ENCODE measurements around the gene N4BP2.
A peak's percentile ranks its signal among the peaks of the same experiment; 100 is the strongest.
"Not testable (repeated sequence)": the region's sequence is repeated elsewhere in the genome, so short reads cannot be mapped to it uniquely, and the experiment has no call there.

Gene N4BP2

DNA sequence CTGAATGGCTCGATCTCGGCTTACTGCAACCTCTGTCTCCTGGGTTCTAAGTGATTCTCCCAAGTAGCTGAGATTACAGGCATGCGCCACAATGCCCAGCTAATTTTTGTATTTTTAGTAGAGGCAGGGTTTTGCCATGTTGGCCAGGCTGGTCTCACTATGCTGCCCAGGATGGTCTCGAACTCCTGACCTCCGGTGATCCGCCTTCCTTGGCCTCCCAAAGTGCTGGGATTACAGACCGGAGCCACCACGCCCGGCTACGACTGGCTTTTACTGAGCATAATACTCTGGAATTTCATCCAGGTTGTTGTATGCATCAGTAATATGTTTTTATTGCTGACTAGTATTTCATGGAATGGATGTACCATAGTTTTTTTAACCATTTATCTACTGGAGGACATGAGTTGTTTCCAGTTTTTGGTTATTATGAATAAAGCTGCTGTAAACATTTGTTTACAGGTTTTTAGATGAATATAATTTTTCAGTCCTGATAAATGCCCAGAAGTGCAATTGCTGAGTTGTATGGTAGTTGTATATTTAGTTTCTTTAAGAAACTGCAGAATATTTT lies 31.2 kb downstream of the N4BP2 start:
- DNase-seq (ENCODE audit: low read depth), result no peak

DNA sequence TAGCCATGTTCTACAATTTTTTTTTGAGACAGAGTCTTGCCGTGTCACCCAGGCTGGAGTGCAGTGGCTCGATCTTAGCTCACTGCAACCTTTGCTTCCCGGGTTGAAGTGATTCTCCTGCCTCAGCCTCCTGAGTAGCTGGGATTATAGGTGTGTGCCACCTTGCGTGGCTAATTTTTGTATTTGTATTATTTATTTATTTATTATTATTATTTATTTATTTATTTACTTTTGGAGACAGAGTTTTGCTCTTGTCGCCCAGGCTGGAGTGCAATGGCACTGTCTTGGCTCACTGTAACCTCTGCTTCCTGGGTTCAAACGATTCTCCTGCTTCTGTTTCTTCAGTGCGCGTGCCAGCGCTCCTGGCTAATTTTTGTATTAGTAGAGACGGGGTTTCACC lies 36.8 kb downstream of the N4BP2 start:
- not testable (repeated sequence) for DNase-seq (ENCODE audit: low read depth)

DNA sequence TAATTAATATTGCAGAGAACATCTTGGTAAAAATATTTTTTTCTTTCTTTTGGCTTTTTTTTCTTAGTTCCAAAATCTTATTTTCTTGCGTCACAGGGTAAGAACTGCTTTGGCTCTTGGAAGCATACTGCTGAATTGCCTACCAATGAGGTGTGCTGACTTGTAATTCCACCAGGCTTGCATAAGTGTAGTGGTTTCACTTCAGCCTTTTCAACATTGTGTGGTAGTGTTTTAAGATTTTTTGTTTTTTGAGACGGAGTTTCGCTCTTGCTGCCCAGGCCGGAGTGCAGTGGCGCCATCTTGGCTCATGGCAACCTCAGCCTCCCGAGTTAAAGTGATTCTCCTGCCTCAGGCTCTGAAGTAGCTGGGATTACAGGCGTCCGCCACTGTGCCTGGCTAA lies 42.4 kb downstream of the N4BP2 start:
- no peak for DNase-seq (ENCODE audit: low read depth)

DNA sequence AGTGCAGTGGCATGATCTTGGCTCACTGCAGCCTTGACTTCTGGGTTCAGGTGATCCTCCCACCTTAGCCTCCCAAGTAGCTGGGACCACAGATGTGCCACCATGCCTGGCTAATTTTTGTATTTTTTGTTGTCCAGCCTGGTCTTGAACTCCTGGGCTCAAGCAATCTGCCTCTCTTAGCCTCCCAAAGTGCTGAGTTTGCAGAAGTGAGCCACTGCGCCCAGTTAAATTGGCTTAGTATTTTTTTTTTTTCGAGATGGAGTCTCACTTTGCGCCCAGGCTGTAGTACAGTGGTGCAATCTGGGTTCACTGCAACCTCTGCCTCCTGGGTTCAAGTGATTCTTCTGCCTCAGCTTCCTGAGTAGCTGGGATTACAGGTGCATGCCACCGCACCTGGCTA lies 50.5 kb downstream of the N4BP2 start:
- not testable (repeated sequence) for DNase-seq (ENCODE audit: low read depth)

DNA sequence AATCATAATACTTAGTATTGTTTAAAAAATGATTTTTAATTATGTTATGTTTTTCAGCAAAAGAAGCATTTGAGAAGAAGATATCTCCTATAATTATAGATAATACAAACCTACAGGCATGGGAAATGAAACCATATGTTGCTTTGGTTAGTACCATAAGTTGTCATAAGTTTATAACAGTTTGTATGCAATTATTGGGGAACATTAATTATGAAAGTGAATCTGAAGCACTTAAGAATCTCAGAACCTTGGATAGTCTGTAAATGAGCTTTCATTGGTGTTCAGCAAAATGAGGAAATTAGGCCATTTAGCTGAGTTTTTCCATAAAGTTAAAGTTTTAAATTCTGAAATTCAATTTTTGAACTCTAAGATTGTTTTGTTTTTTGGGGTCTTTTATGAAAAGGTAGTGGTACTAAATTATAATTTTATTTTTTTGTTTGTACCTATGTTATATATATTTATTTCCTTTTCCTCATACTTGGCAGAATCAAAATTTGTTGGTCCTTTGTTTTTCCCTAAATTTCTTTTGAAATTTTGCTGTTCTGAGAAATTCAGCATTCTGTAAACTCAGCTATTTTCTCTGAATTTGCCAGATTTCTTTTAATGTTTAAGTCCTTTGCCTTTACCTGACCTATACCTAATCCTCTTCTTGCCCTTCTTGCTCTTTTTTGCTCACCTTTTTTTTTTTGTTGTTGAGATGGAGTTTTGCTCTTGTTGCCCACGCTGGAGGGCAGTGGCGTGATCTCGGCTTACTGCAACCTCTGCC lies 55.6 kb downstream of the N4BP2 start:
- no peak for DNase-seq (ENCODE audit: low read depth)

DNA sequence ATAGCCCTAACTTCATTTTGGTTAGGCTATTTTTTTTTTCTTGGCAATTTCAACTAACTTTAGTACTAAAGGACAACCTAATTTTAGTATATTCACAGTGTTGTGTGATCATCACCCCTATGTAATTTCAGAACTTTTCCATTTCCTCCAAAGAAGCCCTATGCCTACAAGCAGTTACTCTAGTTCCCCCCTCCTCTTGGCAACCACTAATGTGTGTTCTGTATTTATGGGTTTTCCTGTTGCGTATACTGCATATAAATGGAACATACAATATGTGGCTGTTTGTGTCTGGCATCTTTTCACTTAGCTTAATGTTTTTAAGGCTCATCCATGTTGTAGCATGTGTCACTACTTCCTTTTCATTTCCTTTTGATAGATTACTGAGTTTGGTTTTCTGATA lies 57.6 kb downstream of the N4BP2 start:
- DNase-seq (ENCODE audit: low read depth), result no peak

DNA sequence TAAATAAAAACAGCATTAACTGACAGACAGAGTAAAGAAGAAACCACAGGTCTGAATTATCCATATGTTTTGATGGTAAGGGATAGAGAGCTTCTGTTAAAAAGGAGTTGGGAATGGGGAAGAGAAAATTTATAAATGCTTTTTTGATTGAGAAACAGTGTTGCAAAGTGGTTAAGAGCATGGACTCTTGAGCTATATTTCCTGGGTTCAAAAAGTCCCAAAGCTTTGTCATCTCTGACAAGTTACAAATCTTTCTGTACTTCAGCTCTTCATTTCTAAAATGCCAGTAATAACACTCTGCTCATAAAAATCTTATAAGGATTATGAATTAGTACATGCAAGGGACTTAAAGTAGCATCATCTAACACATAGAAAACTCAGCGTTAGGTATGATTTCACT lies 62.2 kb downstream of the N4BP2 start:
- DNase-seq (ENCODE audit: low read depth), result no peak

DNA sequence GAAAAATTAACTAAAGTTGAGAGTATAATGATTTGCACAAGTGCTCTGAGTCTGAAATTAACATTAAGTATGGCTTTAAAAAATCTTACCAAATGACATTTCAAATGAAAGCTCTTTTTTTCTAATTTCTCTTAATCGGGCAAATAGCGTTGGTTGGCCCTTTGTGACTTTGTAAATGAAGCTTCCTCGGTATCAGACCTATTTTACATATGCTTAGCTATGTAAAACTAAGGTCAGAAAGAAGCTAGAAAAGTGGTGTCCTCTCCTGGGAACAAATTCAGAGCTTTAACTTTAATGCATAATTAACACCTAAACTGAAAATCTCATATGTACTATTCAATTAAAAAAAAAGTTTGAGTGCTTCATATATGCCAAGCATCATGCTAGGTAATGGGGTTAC lies 62.7 kb downstream of the N4BP2 start:
- no peak for DNase-seq (ENCODE audit: low read depth)

DNA sequence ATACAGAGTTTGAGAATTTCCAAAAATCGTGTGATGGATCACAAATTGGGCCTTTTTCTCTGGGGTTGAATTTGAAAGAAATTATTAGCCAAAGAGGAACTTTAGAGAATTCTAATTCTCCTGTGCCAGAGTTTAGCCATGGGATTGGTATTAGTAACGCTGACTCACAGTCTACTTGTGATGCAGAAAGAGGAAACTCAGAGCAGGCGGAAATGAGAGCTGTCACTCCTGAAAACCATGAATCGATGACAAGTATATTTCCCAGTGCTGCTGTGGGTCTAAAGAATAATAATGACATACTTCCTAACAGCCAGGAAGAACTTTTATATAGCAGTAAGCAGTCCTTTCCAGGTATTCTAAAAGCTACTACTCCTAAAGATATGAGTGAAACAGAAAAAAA lies 64.9 kb downstream of the N4BP2 start:
- DNase-seq (ENCODE audit: low read depth), result no peak

DNA sequence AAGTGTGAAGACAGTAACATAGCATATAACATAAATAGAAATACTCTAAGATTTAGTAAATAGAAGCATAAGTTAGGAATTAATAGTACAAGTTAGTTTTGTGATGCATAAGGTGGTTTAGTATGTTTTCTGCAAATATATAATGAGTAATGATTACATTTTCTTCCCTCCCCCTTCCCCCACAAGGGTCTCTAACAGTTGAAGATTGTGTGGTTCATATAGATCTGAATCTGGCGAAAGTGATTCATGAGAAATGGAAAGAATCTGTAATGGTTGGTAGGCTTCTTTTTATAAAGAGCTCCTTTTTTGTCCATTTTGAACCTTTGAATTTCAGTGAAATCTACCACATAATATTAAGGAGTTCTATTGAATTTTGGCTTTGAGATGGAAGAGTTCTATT lies 66.3 kb downstream of the N4BP2 start:
- no peak for DNase-seq (ENCODE audit: low read depth)

DNA sequence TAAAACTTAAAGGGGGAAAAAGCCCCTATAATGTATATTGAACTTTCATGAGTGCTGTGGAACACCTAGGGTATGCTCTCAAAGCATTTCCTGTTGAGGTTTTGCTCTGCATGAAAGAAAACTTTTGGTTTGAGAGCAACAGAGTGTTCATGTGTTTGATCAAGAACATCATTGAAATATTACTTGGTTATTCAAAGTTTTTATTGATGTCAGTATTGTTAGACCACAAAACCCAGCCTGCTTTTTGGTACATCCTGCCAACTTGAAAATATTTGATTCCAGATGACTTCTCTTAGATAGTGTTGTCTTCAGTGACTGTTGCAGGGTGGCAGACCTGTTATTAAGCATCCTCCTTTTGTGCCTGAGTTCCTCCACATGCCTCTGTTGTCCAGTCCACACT lies 68.0 kb downstream of the N4BP2 start:
- peak; percentile 7 for DNase-seq (ENCODE audit: low read depth)

DNA sequence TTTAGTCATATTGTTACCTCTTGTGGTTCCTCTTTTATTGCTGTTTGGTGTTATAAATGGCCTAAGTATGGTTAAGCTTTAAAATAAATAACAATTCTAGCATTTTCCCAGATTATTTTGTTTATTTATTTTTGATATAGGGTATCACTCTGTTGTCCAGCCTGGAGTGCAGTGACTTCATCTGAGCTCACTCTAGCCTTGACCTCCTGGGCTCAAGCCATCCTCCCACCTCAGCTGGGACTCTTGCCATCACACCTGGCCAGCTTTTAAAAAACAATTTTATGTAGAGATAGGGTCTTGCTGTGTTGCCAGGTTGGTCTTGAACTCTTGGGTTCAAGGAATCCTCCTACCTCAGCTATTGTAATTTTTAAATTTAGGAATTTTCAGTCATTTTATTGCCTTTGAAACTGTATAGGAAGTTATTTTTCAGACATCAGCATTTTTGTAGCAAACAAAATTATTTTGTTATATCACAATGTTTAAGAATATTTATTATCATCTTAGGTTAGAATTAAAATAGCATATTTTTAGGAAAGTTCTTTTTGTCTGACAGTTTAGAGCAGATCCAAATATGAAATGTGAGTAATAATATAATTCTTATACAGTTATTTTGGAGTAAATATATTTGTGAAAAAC lies 73.9 kb downstream of the N4BP2 start:
- no peak for DNase-seq (ENCODE audit: low read depth)

DNA sequence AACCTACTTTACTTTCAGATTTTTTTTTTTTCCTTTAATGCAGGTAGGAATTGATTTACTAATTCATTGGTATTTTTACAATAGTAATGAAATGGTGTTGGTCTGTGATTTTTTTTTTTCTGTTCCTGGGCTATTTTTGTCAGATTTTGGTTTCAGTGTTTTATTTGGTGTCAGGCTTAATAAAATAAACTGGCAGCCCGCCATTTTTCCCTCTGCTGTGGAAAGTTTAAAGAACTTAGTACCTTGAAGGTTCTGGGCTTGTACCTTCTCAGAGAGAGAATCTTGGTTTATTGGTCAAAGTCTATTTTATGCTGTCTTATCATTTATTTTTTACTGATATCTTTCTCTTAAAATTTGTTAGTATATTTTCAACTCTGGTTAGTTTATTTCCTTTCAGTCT lies 76.2 kb downstream of the N4BP2 start:
- DNase-seq (ENCODE audit: low read depth), result no peak

DNA sequence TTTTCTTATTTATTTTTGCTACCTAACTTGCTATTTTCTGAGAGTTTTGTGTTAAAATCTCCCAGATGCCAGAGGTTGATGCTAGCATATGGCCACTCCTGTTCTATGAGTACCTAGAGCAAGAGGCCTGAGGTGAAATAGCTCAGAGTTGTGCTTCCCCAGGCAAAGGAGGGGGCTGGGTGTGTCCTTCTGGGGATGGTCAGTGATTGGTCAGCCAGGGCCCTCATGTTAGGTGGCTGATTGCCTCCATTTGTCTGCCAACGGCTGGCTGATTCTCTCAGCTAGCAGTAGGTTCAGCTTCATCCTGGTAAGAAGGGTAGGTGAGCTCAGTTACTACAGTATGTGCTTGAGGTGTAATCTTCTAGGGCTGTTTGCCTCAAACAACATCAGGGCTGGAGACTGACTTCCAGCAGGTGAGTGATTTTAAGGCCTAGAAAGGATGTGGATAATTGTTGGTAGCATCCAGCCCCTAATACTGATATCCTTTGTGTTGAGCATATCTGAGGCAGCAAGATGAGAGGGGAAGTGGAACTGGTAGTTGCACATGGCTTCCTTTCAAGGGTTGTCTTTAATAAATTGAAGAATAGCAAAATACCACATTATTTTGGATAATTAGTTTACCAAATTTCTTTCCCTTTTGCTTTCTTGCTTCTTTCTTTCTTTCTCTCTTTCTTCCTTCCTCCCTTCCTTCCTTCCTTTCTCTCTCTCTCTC lies 77.7 kb downstream of the N4BP2 start:
- no peak for DNase-seq (ENCODE audit: low read depth)

DNA sequence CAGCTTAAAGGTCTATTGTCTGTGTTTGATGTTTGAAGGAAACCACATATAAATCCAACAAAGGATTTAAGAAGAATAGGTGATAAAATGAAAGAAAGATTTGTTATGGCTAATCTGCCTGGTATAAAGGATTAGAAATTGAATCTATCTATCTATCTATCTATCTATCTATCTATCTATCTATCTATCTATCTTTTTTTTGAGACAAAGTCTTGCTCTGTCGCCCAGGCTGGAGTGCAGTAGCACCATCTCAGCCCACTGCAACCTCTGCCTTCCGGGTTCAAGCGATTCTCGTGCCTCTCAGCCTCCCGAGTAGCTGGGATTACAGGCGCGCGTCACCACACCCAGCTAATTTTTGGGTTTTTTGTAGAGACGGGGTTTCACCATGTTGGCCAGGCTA lies 79.6 kb downstream of the N4BP2 start:
- DNase-seq (ENCODE audit: low read depth), result not testable (repeated sequence)

DNA sequence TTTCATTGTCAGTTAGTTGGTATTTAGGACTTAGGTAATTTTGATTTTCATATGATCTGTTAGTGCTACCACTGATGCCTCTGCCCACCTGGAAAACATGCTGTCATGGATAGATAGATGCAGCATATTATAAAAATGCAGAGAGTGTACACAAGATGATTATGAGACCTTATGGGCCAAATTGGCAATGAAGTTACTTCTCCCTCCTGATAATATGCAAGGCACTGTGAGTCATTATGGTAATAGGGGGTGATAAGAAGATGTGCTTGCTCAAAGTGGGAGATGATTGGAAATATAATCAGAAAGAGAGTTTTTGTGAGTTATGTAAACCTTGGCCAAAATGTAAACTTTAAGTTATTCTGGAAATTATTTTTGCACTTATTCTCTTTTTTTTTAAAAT lies 83.5 kb downstream of the N4BP2 start:
- DNase-seq (ENCODE audit: low read depth), result no peak

DNA sequence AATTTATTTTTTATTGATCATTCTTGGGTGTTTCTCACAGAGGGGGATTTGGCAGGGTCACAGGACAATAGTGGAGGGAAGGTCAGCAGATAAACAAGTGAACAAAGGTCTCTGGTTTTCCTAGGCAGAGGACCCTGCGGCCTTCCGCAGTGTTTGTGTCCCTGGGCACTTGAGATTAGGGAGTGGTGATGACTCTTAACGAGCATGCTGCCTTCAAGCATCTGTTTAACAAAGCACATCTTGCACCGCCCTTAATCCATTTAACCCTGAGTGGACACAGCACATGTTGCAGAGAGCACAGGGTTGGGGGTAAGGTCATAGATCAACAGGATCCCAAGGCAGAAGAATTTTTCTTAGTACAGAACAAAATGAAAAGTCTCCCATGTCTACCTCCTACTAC lies 83.9 kb downstream of the N4BP2 start:
- not testable (repeated sequence) for DNase-seq (ENCODE audit: low read depth)

DNA sequence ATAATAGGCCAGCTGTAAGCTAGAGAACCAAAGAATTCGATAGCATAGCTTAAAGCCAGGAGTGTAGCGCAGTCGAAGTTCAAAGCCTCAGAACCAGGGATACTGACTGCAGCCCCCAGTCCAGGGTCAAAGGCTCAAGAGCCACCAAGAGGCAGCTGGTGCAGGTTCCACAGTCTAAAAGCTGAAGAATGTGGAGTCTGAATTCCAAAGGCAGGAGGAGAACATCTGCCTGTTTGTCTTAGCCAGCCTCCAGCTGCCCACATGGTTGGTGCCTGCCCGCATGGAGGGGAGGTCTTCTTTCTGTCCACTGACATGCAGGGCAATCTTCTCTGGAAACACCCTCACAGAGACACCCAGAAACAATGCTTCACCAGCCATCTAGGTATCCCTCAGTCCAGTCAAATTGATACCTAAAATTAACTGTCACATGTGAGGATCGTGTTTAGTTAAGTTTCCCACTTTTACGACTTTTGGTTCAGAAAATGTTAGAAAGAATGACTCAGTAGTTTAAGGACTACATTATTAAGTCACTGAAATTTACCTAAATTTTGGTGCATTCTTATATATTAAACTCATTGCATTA lies 87.4 kb downstream of the N4BP2 start:
- no peak for DNase-seq (ENCODE audit: low read depth)

DNA sequence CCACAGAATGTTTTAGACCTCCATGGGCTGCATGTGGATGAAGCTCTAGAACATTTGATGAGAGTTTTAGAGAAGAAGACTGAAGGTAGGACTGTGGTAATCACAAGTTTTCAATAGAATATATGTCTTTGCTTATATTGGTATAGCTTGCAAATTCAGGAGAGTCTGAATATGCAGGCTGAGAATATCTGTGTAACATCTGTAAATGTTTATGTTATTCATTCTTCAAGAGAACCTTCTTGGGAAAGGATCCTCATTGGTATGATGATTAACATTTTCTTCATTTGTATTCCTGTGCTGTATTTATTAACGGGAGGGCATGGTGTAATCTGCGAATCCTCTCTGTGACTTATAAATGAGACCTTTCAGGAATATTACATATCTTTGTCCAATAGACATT lies 88.1 kb downstream of the N4BP2 start:
- DNase-seq (ENCODE audit: low read depth), result no peak

DNA sequence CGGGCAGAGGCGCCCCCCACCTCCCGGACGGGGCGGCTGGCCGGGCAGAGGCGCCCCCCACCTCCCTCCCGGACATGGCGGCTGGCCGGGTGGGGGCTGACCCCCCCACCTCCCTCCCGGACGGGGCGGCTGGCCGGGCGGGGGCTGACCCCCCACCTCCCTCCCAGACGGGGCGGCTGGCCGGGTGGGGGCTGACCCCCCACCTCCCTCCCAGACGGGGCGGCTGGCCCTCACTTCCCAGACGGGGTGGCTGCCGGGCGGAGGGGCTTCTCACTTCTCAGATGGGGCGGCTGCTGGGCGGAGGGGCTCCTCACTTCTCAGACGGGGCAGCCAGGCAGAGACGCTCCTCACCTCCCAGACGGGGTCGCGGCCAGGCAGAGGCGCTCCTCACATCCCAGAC lies 90.8 kb downstream of the N4BP2 start:
- not testable (repeated sequence) for DNase-seq (ENCODE audit: low read depth)

DNA sequence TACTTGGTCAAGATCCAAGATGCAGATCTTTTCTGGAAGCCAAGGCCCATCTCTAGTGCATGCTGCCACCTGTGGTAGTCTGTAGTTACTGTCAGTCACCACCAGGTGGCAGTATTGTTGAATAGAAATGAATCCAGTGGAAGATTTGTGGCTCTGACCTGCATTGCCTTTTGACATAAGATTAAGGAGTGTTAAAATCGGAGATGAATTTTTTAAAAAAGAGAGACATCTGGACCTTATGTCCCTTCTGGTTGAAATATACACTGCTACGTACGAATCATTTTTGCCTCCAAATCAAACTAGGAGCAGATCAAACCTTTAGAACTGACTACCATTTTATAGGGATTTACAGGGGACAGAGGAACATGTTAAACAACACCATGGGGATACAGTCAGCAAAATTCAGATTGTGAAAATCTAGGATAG lies 93.3 kb downstream of the N4BP2 start:
- DNase-seq (ENCODE audit: low read depth), result peak; percentile 65

DNA sequence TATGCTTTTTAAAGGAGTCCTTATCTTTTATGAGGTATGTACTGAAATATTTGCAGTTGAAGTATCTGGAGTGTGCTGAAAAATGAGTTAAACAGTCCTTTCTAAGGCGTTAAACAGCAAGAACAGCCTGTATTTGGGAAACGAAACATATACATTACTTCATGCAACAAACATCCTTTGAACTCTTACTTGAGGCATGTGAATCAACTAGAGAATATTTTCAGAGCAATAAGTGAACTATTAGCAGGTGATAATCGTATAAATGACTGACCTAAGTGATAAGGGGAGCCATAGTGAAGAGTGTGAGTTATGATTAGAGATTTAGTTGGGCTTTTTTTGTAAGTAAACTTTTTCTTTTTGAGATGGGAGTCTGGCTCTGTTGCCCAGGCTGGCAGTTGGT lies 94.3 kb downstream of the N4BP2 start:
- DNase-seq (ENCODE audit: low read depth), result no peak
